ENCODE results near the gene TMEM80. TPM values are rescaled to one million over a fixed set of nuclear protein-coding genes. Genes with fewer than 3 reads are reported as not detected.

Gene TMEM80
- total and polyA plus RNA-seq, 2 of the 8 experiments (the other 6 are each of a cell fraction or from before 2014, with no cell fraction given) = 8.0 to 16.3 TPM

- TF ChIP-seq EP300 (IDR thresholded peaks at IDR 0.05; ENCODE audit: borderline replicate concordance in 1 of 2, low read depth in 2 of 2, low read length in 2 of 2) (no peak), SP1 (IDR thresholded peaks at IDR 0.05; ENCODE audit: low read depth, low read length) (no peak)
Measured at GRCh38 chr11:699116-699508, 3.5 kb downstream of the TMEM80 start (continued).
